T-cell (primary cell): ENCODE data around the gene MX2. TPM values are rescaled to one million over a fixed set of nuclear protein-coding genes. Genes with fewer than 3 reads are reported as not detected.

Source experiments
- ATAC-seq, 4 experiments: fragments of 200-7000 bp in 3 of 4; fragments of 150-1000 bp in 1 of 4; cut with Tn5 transposase; replicated peaks in 1 of 4; 1 replicate in 3 of 4; 2 replicates in 1 of 4; pipeline ENCODE4 v1.10.0; 2021; ENCODE audit warnings: moderate library complexity in 3 of 4, mild to moderate bottlenecking in 2 of 4, moderate number of reproducible peaks in 1 of 4
- CTCF ChIA-PET, 2 donors: fragments of 300-600 bp; sonication (Branson Sonifier 250); formaldehyde crosslinking; loops; one replicate each; lab custom pipeline; 2022; ENCODE audit warnings: antibody characterized with exemption in 2 of 2; lab: Charles Lee
- POLR2A ChIA-PET, 2 donors: fragments of 300-600 bp; sonication (Branson Sonifier 250); formaldehyde crosslinking; loops; one replicate each; lab custom pipeline; 2022; ENCODE audit warnings: antibody characterized with exemption in 2 of 2; lab: Charles Lee
- DNase-seq, 35 experiments: peaks; one replicate each; pipeline versions ENCODE4 v3.0.0 to v3.0.0-alpha.2; 2013 to 2023
- H3K27ac ChIP-seq: one replicate; pipeline ENCODE4 v1.5.1; 2013; ENCODE audit warnings: low read length
- H3K27me3 ChIP-seq, 2 experiments: replicated peaks in 1 of 2; 1 replicate in 1 of 2; 2 replicates in 1 of 2; pipeline versions ENCODE4 v1.6.1 to v1.7.0; 2013; ENCODE audit warnings: low read length in 1 of 2, mixed read lengths in 1 of 2; ENCODE audit not compliant: control insufficient read depth in 2 of 2, insufficient read depth in 2 of 2; ENCODE audit errors: extremely low read depth in 1 of 2
- H3K36me3 ChIP-seq, 2 donors: 1 replicate in 1 of 2; 2 replicates in 1 of 2; pipeline versions ENCODE4 v1.6.1 to v1.7.0; 2013; ENCODE audit warnings: low read length in 1 of 2; ENCODE audit not compliant: control insufficient read depth in 2 of 2, insufficient read depth in 1 of 2; ENCODE audit errors: extremely low read depth in 1 of 2
- H3K4me1 ChIP-seq, 2 experiments: 1 replicate in 1 of 2; 2 replicates in 1 of 2; pipeline versions ENCODE4 v1.6.1 to v1.7.0; 2013; ENCODE audit warnings: low read length in 2 of 2, mixed read lengths in 1 of 2; ENCODE audit not compliant: insufficient read depth in 2 of 2, control insufficient read depth in 1 of 2; ENCODE audit errors: extremely low read depth in 1 of 2
- H3K4me3 ChIP-seq, 2 donors: 1 replicate in 1 of 2; 2 replicates in 1 of 2; pipeline versions ENCODE4 v1.5.1 to v1.7.0; 2013; ENCODE audit warnings: mild to moderate bottlenecking in 2 of 2, low read length in 1 of 2, moderate library complexity in 1 of 2; ENCODE audit not compliant: control insufficient read depth in 1 of 2; ENCODE audit errors: extremely low read depth in 1 of 2
- H3K9me3 ChIP-seq: 2 replicates; pipeline ENCODE4 v1.7.0; 2013
- H3K27ac Mint-ChIP-seq, 2 donors: one replicate each; pipeline ENCODE4 v1.8.0; 2020 to 2021; ENCODE audit warnings: mild to moderate bottlenecking in 2 of 2, mixed read lengths in 2 of 2
- H3K27me3 Mint-ChIP-seq, 2 donors: one replicate each; pipeline ENCODE4 v1.8.0; 2021 to 2022; ENCODE audit warnings: mixed read lengths in 2 of 2
- H3K36me3 Mint-ChIP-seq: one replicate; pipeline ENCODE4 v1.8.0; 2021; ENCODE audit warnings: mixed read lengths
- H3K4me1 Mint-ChIP-seq, 3 donors: one replicate each; pipeline ENCODE4 v1.8.0; 2020 to 2022; ENCODE audit warnings: mixed read lengths in 3 of 3, mild to moderate bottlenecking in 1 of 3
- H3K4me3 Mint-ChIP-seq, 3 donors: one replicate each; pipeline ENCODE4 v1.8.0; 2020 to 2022; ENCODE audit warnings: mild to moderate bottlenecking in 3 of 3, mixed read lengths in 3 of 3, moderate library complexity in 3 of 3
- H3K9me3 Mint-ChIP-seq, 3 donors: one replicate each; pipeline ENCODE4 v1.8.0; 2020 to 2022; ENCODE audit warnings: mixed read lengths in 3 of 3
- WGBS: methylation state at CpG from one replicate; pipeline ENCODE4 v1.1.5; 2013; ENCODE audit warnings: missing lambda C conversion rate; ENCODE audit not compliant: insufficient coverage; 5-methylcytosine and 5-hydroxymethylcytosine counted together
- total RNA-seq, 35 experiments: library from RNA in 6 of 35; stranded (reverse) in 6 of 35; fragments of 120-200 nt in 1 of 35; gene quantifications; one replicate each; pipeline versions ENCODE4 v1.2.1 to v1.2.4 and lab custom pipeline; 2013 to 2026

The MX2 gene
- total RNA-seq, 5 donors from 2014 or later (not counting 1 experiment from before 2014, with no cell fraction given) = 77.7 to 103 (median 81.8) TPM

GRCh38 chr21:41325138-41325912 is 36.5 kb upstream of the MX2 start:
- Histone ChIP-seq H3K9me3 (no peaks in the 10 kb centered on the region), H3K36me3 (no peaks in the 10 kb centered on the region), H3K27me3 (peaks cover 0 to 17% of the 10 kb centered on the region in 2 experiments), H3K4me3 (no peak overlapping the region), H3K27ac (no peak overlapping the region), H3K4me1 (peaks cover 0 to 4% of the 10 kb centered on the region in 2 experiments)
- no peak overlapping the region for H3K4me3 Mint-ChIP-seq
- ChIA-PET CTCF (no interaction called here), POLR2A (no interaction called here)
- peaks cover 3 to 8% of the 10 kb centered on the region in 2 donors for H3K27me3 Mint-ChIP-seq
- H3K9me3 Mint-ChIP-seq = no peaks in the 10 kb centered on the region
- H3K36me3 Mint-ChIP-seq = no peaks in the 10 kb centered on the region
- ATAC-seq (no peak), DNase-seq (no peak)
- peaks cover 3 to 12% (median 11%) of the 10 kb centered on the region in 3 donors for H3K4me1 Mint-ChIP-seq
- H3K27ac Mint-ChIP-seq = no peak overlapping the region
- WGBS = 100% methylated on average over 5 of the region's 7 CpGs

GRCh38 chr21:41326414-41327080 is 35.3 kb upstream of the MX2 start:
- ATAC-seq (no peak), DNase-seq (no peak)
- Histone ChIP-seq H3K27me3 (peaks cover 0 to 11% of the 10 kb centered on the region in 2 experiments), H3K4me3 (no peak overlapping the region), H3K36me3 (no peaks in the 10 kb centered on the region), H3K9me3 (no peaks in the 10 kb centered on the region), H3K4me1 (no peaks in the 10 kb centered on the region), H3K27ac (no peak overlapping the region)
- Mint-ChIP-seq H3K4me3 (no peak overlapping the region), H3K36me3 (no peaks in the 10 kb centered on the region), H3K9me3 (no peaks in the 10 kb centered on the region), H3K27me3 (peaks cover 3% of the 10 kb centered on the region in 2 donors), H3K4me1 (peaks cover 3 to 5% (median 3%) of the 10 kb centered on the region in 3 donors), H3K27ac (no peak overlapping the region)
- whole genome bisulfite sequencing = 89% methylated on average over 7 of the region's 13 CpGs
- CTCF ChIA-PET = no interaction called here
- POLR2A ChIA-PET = no interaction called here

GRCh38 chr21:41327753-41328152 is 34.1 kb upstream of the MX2 start:
- Mint-ChIP-seq H3K27me3 (no peaks in the 10 kb centered on the region), H3K9me3 (no peaks in the 10 kb centered on the region), H3K36me3 (no peaks in the 10 kb centered on the region), H3K4me1 (no peaks in the 10 kb centered on the region), H3K27ac (no peak overlapping the region), H3K4me3 (no peak overlapping the region)
- Histone ChIP-seq H3K27ac (no peak overlapping the region), H3K36me3 (no peaks in the 10 kb centered on the region), H3K27me3 (peaks cover 0 to 10% of the 10 kb centered on the region in 2 experiments), H3K4me3 (no peak overlapping the region), H3K4me1 (no peaks in the 10 kb centered on the region), H3K9me3 (no peaks in the 10 kb centered on the region)
- CTCF ChIA-PET = no interaction called here
- no peak for DNase-seq
- POLR2A ChIA-PET = no interaction called here
- WGBS = 67% methylated on average over 3 of the region's 8 CpGs
- no peak for ATAC-seq

- no peaks in the 10 kb centered on the region for H3K9me3 ChIP-seq
- peaks cover 0 to 4% of the 10 kb centered on the region in 2 experiments for H3K27me3 ChIP-seq
- no peak overlapping the region for H3K4me3 ChIP-seq
- peaks cover 5 to 7% (median 6%) of the 10 kb centered on the region in 3 donors for H3K9me3 Mint-ChIP-seq
- no peaks in the 10 kb centered on the region for H3K4me1 ChIP-seq
- POLR2A ChIA-PET = no interaction called here
- no peak overlapping the region for H3K4me3 Mint-ChIP-seq
- ATAC-seq (no peak), DNase-seq (no peak)
- WGBS = 88% methylated on average over 13 of the region's 16 CpGs
- no peaks in the 10 kb centered on the region for H3K36me3 Mint-ChIP-seq
- no peaks in the 10 kb centered on the region for H3K36me3 ChIP-seq
- H3K27ac ChIP-seq = no peak overlapping the region
- no peaks in the 10 kb centered on the region for H3K27me3 Mint-ChIP-seq
- H3K4me1 Mint-ChIP-seq = no peaks in the 10 kb centered on the region
- CTCF ChIA-PET = interaction anchor here in 1 of 2 donors (0.7 kb wide), 1 partner anchor 45 kb away, joined by 5 read pairs; no protein-coding TSS in a partner anchor
- no peak overlapping the region for H3K27ac Mint-ChIP-seq
Measured at GRCh38 chr21:41328660-41329607, 32.9 kb upstream of the MX2 start.

GRCh38 chr21:41333752-41334151 is 28.1 kb upstream of the MX2 start:
- POLR2A ChIA-PET = no interaction called here
- peaks cover 0 to 3% of the 10 kb centered on the region in 2 experiments for H3K27me3 ChIP-seq
- no peaks in the 10 kb centered on the region for H3K9me3 ChIP-seq
- 100% methylated on average over 1 of the region's 1 CpG for WGBS
- H3K4me3 ChIP-seq = no peak overlapping the region
- DNase-seq (no peak), ATAC-seq (no peak)
- Mint-ChIP-seq H3K27ac (no peak overlapping the region), H3K36me3 (no peaks in the 10 kb centered on the region), H3K27me3 (no peaks in the 10 kb centered on the region), H3K9me3 (peaks cover 6 to 12% (median 6%) of the 10 kb centered on the region in 3 donors), H3K4me3 (no peak overlapping the region), H3K4me1 (no peaks in the 10 kb centered on the region)
- no peak overlapping the region for H3K27ac ChIP-seq
- CTCF ChIA-PET = no interaction called here
- no peaks in the 10 kb centered on the region for H3K36me3 ChIP-seq
- H3K4me1 ChIP-seq = no peaks in the 10 kb centered on the region

- Mint-ChIP-seq H3K27ac (no peak overlapping the region), H3K4me3 (no peak overlapping the region), H3K27me3 (peaks cover 3 to 6% of the 10 kb centered on the region in 2 donors), H3K9me3 (peaks cover 10 to 17% (median 11%) of the 10 kb centered on the region in 3 donors), H3K36me3 (no peaks in the 10 kb centered on the region), H3K4me1 (no peaks in the 10 kb centered on the region)
- Histone ChIP-seq H3K27me3 (peaks cover 0 to 3% of the 10 kb centered on the region in 2 experiments), H3K9me3 (no peaks in the 10 kb centered on the region), H3K4me3 (no peak overlapping the region), H3K27ac (no peak overlapping the region), H3K36me3 (no peaks in the 10 kb centered on the region), H3K4me1 (no peaks in the 10 kb centered on the region)
- ChIA-PET CTCF (no interaction called here), POLR2A (no interaction called here)
- WGBS = 96% methylated on average over 3 of the region's 3 CpGs
- no peak for DNase-seq
- ATAC-seq = no peak
Measured at GRCh38 chr21:41337515-41337914, 24.3 kb upstream of the MX2 start.
